ENCODE results near the gene C1orf87.
"Not testable (repeated sequence)": the region's sequence is repeated elsewhere in the genome, so short reads cannot be mapped to it uniquely, and the experiment has no call there.

C1orf87 gene

GRCh38 chr1:59994302-59995198 lies 79.0 kb downstream of the C1orf87 start:
- no peak for DNase-seq (ENCODE audit: low read depth in 3 of 3)

GRCh38 chr1:59992040-59992820 lies 81.3 kb downstream of the C1orf87 start:
- no peak for DNase-seq (ENCODE audit: low read depth in 3 of 3)

- no peak for DNase-seq (ENCODE audit: low read depth in 3 of 3)
These were observed 83.1 kb downstream of the C1orf87 start for GRCh38 chr1:59990470-59990869.

GRCh38 chr1:59986516-59987310 lies 86.9 kb downstream of the C1orf87 start:
- no peak for DNase-seq (ENCODE audit: low read depth in 3 of 3)

- no peak for DNase-seq (ENCODE audit: low read depth in 3 of 3)
These were observed 87.6 kb downstream of the C1orf87 start for GRCh38 chr1:59985911-59986515.

- DNase-seq (ENCODE audit: low read depth in 3 of 3): no peak
These were observed 93.9 kb downstream of the C1orf87 start for GRCh38 chr1:59979666-59980065.

- no peak for DNase-seq (ENCODE audit: low read depth in 3 of 3)
These were observed 95.1 kb downstream of the C1orf87 start for GRCh38 chr1:59978511-59978910.

GRCh38 chr1:59978026-59978425 lies 95.5 kb downstream of the C1orf87 start:
- DNase-seq (ENCODE audit: low read depth in 3 of 3): no peak

GRCh38 chr1:59977075-59977410 lies 96.5 kb downstream of the C1orf87 start:
- DNase-seq (ENCODE audit: low read depth in 3 of 3): no peak

GRCh38 chr1:59976194-59977074 lies 97.1 kb downstream of the C1orf87 start:
- DNase-seq (ENCODE audit: low read depth in 3 of 3): peak; percentile 8 to 43 (median 32)

- no peak for DNase-seq (ENCODE audit: low read depth in 3 of 3)
These were observed 99.9 kb downstream of the C1orf87 start for GRCh38 chr1:59973719-59974118.

GRCh38 chr1:59972216-59972927 lies 101.2 kb downstream of the C1orf87 start:
- no peak for DNase-seq (ENCODE audit: low read depth in 3 of 3)

- DNase-seq (ENCODE audit: low read depth in 3 of 3): peak; percentile 24 to 40 (median 31)
These were observed 102.1 kb downstream of the C1orf87 start for GRCh38 chr1:59971464-59971911.

- not testable (repeated sequence) for DNase-seq (ENCODE audit: low read depth in 3 of 3)
These were observed 103.9 kb downstream of the C1orf87 start for GRCh38 chr1:59969542-59970175.

GRCh38 chr1:59968746-59969145 lies 104.8 kb downstream of the C1orf87 start:
- DNase-seq (ENCODE audit: low read depth in 3 of 3): not testable (repeated sequence)

GRCh38 chr1:59967780-59968179 lies 105.8 kb downstream of the C1orf87 start:
- no peak for DNase-seq (ENCODE audit: low read depth in 3 of 3)

GRCh38 chr1:59967141-59967697 lies 106.4 kb downstream of the C1orf87 start:
- no peak for DNase-seq (ENCODE audit: low read depth in 3 of 3)

- DNase-seq (ENCODE audit: low read depth in 3 of 3): no peak
These were observed 121.5 kb downstream of the C1orf87 start for GRCh38 chr1:59952065-59952464.

- no peak for DNase-seq (ENCODE audit: low read depth in 3 of 3)
These were observed 123.9 kb downstream of the C1orf87 start for GRCh38 chr1:59949648-59950047.
